HG02763 (cell line): Measurements from ENCODE around the gene DNAH8.
"Not testable (repeated sequence)": the region's sequence is repeated elsewhere in the genome, so short reads cannot be mapped to it uniquely, and the experiment has no call there.

Experiments
- ATAC-seq: cut with Tn5 transposase; IDR thresholded peaks from one replicate; pipeline ENCODE4 v1.9.1; 2021; ENCODE audit warnings: mild to moderate bottlenecking, moderate library complexity; ENCODE audit not compliant: unreplicated experiment

DNAH8 gene

GRCh38 chr6:38697846-38698245 is 17.3 kb upstream of the DNAH8 start:
- no peak for ATAC-seq

GRCh38 chr6:38699702-38700101 is 15.4 kb upstream of the DNAH8 start:
- ATAC-seq = not testable (repeated sequence)

GRCh38 chr6:38701551-38701950 is 13.6 kb upstream of the DNAH8 start:
- no peak for ATAC-seq

GRCh38 chr6:38702558-38703397 is 12.3 kb upstream of the DNAH8 start, which contains the start of gene GLO1:
Gene GLO1, minus strand, starts transcription at chr6:38703145. Its CDS starts 91 bp downstream, at chr6:38703054.
- peak; percentile 99 for ATAC-seq

GRCh38 chr6:38703949-38704590 is 11.0 kb upstream of the DNAH8 start:
- no peak for ATAC-seq

GRCh38 chr6:38705924-38706323 is 9.2 kb upstream of the DNAH8 start:
- no peak for ATAC-seq

- no peak for ATAC-seq
Measured at GRCh38 chr6:38708496-38708895, 6.6 kb upstream of the DNAH8 start.

GRCh38 chr6:38713812-38714211 is 1.3 kb upstream of the DNAH8 start:
- ATAC-seq = no peak

- ATAC-seq = no peak
Measured at GRCh38 chr6:38714239-38715015, 684 bp upstream of the DNAH8 start.

- no peak for ATAC-seq
Measured at GRCh38 chr6:38716825-38717224, 1.7 kb downstream of the DNAH8 start.

GRCh38 chr6:38719358-38719757 is 4.2 kb downstream of the DNAH8 start:
- ATAC-seq = no peak

- ATAC-seq = no peak
Measured at GRCh38 chr6:38720295-38720694, 5.2 kb downstream of the DNAH8 start.

- ATAC-seq = no peak
Measured at GRCh38 chr6:38722038-38722437, 6.9 kb downstream of the DNAH8 start.

GRCh38 chr6:38722727-38723334 is 7.7 kb downstream of the DNAH8 start:
- ATAC-seq = no peak

- no peak for ATAC-seq
Measured at GRCh38 chr6:38723783-38724182, 8.7 kb downstream of the DNAH8 start.

- ATAC-seq = no peak
Measured at GRCh38 chr6:38724343-38724742, 9.2 kb downstream of the DNAH8 start.

- no peak for ATAC-seq
Measured at GRCh38 chr6:38725414-38726183, 10.5 kb downstream of the DNAH8 start.

GRCh38 chr6:38728203-38728602 is 13.1 kb downstream of the DNAH8 start:
- ATAC-seq = no peak

- no peak for ATAC-seq
Measured at GRCh38 chr6:38730140-38730862, 15.2 kb downstream of the DNAH8 start.

- no peak for ATAC-seq
Measured at GRCh38 chr6:38736951-38737350, 21.8 kb downstream of the DNAH8 start.
